Stomach smooth muscle (tissue), 2 donors: Measurements from ENCODE around the gene MMP14.
"Not testable (repeated sequence)": the region's sequence is repeated elsewhere in the genome, so short reads cannot be mapped to it uniquely, and the experiment has no call there.

Experiments
- H3K27ac ChIP-seq: one replicate; pipeline ENCODE4 v1.7.0; 2013; ENCODE audit warnings: mild to moderate bottlenecking, low read length, inconsistent platforms
- H3K27me3 ChIP-seq, 2 donors: one replicate each; pipeline ENCODE4 v1.7.0; 2013; ENCODE audit warnings: low read length in 2 of 2; ENCODE audit not compliant: insufficient read depth in 2 of 2, control insufficient read depth in 1 of 2
- H3K36me3 ChIP-seq, 2 donors: one replicate each; pipeline ENCODE4 v1.7.0; 2013; ENCODE audit warnings: low read length in 2 of 2; ENCODE audit not compliant: control insufficient read depth in 2 of 2, insufficient read depth in 2 of 2
- H3K4me1 ChIP-seq: one replicate; pipeline ENCODE4 v1.7.0; 2013; ENCODE audit warnings: low read length; ENCODE audit not compliant: control insufficient read depth, insufficient read depth
- H3K4me3 ChIP-seq, 2 donors: one replicate each; pipeline ENCODE4 v1.7.0; 2013; ENCODE audit warnings: low read length in 2 of 2
- H3K9ac ChIP-seq, 2 donors: one replicate each; pipeline ENCODE4 v1.7.0; 2013; ENCODE audit warnings: low read length in 2 of 2, mild to moderate bottlenecking in 1 of 2
- H3K9me3 ChIP-seq, 2 donors: one replicate each; pipeline ENCODE4 v1.7.0; 2013; ENCODE audit warnings: low read length in 2 of 2; ENCODE audit not compliant: control insufficient read depth in 2 of 2
- donor health status: healthy.
- donor health status: Pancreatic carcinoma.

The MMP14 gene

GRCh38 chr14:22836301-22837113, at the start of gene MMP14:
MMP14 (plus strand) TSS chr14:22836585; CDS start chr14:22836818, 233 bp downstream.
- H3K9ac ChIP-seq, result peak within 1 kb of the TSS; percentile 93
- peak within 1 kb of the TSS; percentile 95 for H3K27ac ChIP-seq
- peaks cover 11 to 12% of the 10 kb centered on the region in 2 donors for H3K36me3 ChIP-seq
- no peaks in the 10 kb centered on the region for H3K9me3 ChIP-seq
- peaks cover 47% of the 10 kb centered on the region for H3K4me1 ChIP-seq
- H3K4me3 ChIP-seq, result peak within 1 kb of the TSS; percentile 80 to 91
- H3K27me3 ChIP-seq, result no peaks in the 10 kb centered on the region

- H3K9ac ChIP-seq, result no peak overlapping the region
- H3K27ac ChIP-seq, result no peak overlapping the region
- H3K9me3 ChIP-seq, result no peaks in the 10 kb centered on the region
- H3K27me3 ChIP-seq, result no peaks in the 10 kb centered on the region
- H3K4me3 ChIP-seq, result no peak overlapping the region
- no peaks in the 10 kb centered on the region for H3K36me3 ChIP-seq
- no peaks in the 10 kb centered on the region for H3K4me1 ChIP-seq
Observed at GRCh38 chr14:22786685-22787084, 49.7 kb upstream of the MMP14 start.

GRCh38 chr14:22791301-22791700, 45.1 kb upstream of the MMP14 start:
- no peak overlapping the region for H3K27ac ChIP-seq

GRCh38 chr14:22792158-22792557, 44.2 kb upstream of the MMP14 start:
- no peaks in the 10 kb centered on the region for H3K36me3 ChIP-seq
- H3K27ac ChIP-seq, result no peak overlapping the region
- H3K27me3 ChIP-seq, result no peaks in the 10 kb centered on the region
- H3K9ac ChIP-seq, result no peak overlapping the region
- no peaks in the 10 kb centered on the region for H3K9me3 ChIP-seq
- H3K4me1 ChIP-seq, result no peaks in the 10 kb centered on the region
- H3K4me3 ChIP-seq, result no peak overlapping the region

More at GRCh38 chr14:22791301-22791700, 45.1 kb upstream of the MMP14 start:
- no peak overlapping the region for H3K9ac ChIP-seq
- H3K36me3 ChIP-seq, result no peaks in the 10 kb centered on the region
- H3K27me3 ChIP-seq, result no peaks in the 10 kb centered on the region
- H3K4me3 ChIP-seq, result no peak overlapping the region
- no peaks in the 10 kb centered on the region for H3K9me3 ChIP-seq
- no peaks in the 10 kb centered on the region for H3K4me1 ChIP-seq

GRCh38 chr14:22793550-22793949, 42.8 kb upstream of the MMP14 start:
- not testable (repeated sequence) for H3K27me3 ChIP-seq, H3K9me3 ChIP-seq, H3K36me3 ChIP-seq, H3K4me1 ChIP-seq, H3K27ac ChIP-seq, H3K4me3 ChIP-seq, H3K9ac ChIP-seq

- Histone ChIP-seq H3K9ac (no peak overlapping the region), H3K4me3 (no peak overlapping the region), H3K4me1 (no peaks in the 10 kb centered on the region), H3K36me3 (no peaks in the 10 kb centered on the region), H3K27ac (no peak overlapping the region), H3K27me3 (no peaks in the 10 kb centered on the region), H3K9me3 (no peaks in the 10 kb centered on the region)
Observed at GRCh38 chr14:22793976-22794375, 42.4 kb upstream of the MMP14 start.

GRCh38 chr14:22794551-22794951, 41.8 kb upstream of the MMP14 start:
- H3K9ac ChIP-seq, result no peak overlapping the region
- no peaks in the 10 kb centered on the region for H3K4me1 ChIP-seq
- H3K9me3 ChIP-seq, result no peaks in the 10 kb centered on the region
- no peaks in the 10 kb centered on the region for H3K27me3 ChIP-seq
- H3K27ac ChIP-seq, result no peak overlapping the region
- H3K36me3 ChIP-seq, result no peaks in the 10 kb centered on the region
- H3K4me3 ChIP-seq, result no peak overlapping the region

GRCh38 chr14:22796087-22796707, 40.2 kb upstream of the MMP14 start:
- H3K27me3 ChIP-seq, result no peaks in the 10 kb centered on the region
- no peaks in the 10 kb centered on the region for H3K4me1 ChIP-seq
- no peak overlapping the region for H3K9ac ChIP-seq
- no peaks in the 10 kb centered on the region for H3K9me3 ChIP-seq
- no peaks in the 10 kb centered on the region for H3K36me3 ChIP-seq
- no peak overlapping the region for H3K4me3 ChIP-seq
- no peak overlapping the region for H3K27ac ChIP-seq

GRCh38 chr14:22797017-22797917, 39.1 kb upstream of the MMP14 start:
- Histone ChIP-seq H3K9ac (no peak overlapping the region), H3K27me3 (no peaks in the 10 kb centered on the region), H3K36me3 (no peaks in the 10 kb centered on the region), H3K4me3 (no peak overlapping the region), H3K9me3 (no peaks in the 10 kb centered on the region), H3K27ac (no peak overlapping the region), H3K4me1 (no peaks in the 10 kb centered on the region)

- Histone ChIP-seq H3K9ac (no peak overlapping the region), H3K36me3 (no peaks in the 10 kb centered on the region), H3K4me3 (no peak overlapping the region), H3K27me3 (no peaks in the 10 kb centered on the region), H3K4me1 (no peaks in the 10 kb centered on the region), H3K27ac (no peak overlapping the region), H3K9me3 (no peaks in the 10 kb centered on the region)
Observed at GRCh38 chr14:22798528-22798927, 37.9 kb upstream of the MMP14 start.
